CD4-positive, alpha-beta T cell treated with Interleukin-21 for 1 hour (primary cell): ENCODE data around the gene MICA.

ENCODE experiments used
- DNase-seq: peaks from one replicate; pipeline ENCODE4 v3.0.0-alpha.2; 2020

Gene MICA

DNA sequence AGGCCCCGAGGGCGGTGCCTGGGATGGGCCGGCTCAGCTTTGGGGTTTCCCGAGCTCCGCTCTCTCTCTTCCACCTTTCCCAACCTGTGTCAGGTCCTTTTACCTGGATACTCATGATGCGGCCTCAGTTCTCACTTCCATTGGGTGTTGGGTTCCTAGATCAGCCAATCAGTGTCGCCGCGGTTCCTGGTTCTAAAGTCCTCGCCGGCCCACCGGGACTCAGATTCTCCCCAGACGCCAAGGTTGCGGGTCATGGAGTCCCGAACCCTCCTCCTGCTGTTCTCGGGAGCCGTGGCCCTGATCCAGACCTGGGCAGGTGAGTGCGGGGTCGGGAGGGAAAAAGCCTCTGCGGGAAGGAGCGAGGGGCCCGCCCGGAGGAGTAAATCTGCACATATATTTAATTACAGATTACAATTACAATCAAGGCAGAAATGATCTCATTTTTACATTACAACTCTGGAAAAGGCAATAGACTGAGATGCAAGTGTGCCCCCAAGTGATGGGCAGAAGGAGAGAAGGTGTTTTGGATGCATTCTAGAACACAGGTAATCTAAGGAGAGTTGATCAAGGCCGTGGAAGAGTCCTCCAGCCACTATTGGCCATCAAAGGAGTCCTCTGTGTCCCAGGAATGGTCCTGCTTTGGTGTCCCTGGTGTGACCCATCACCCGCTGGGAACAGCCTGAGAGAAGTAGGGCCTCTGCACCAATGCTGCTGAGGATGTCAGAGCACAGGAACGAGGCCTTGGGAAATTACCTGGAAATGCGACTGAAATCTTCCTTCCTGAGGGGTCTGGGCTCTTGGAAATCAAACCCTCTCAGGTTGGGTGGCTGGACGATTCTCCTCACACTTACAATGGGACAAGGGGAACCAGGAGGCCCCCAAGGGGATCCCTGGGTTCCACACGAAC lies 59.8 kb downstream of the MICA start:
- peak; percentile 98 for DNase-seq

DNA sequence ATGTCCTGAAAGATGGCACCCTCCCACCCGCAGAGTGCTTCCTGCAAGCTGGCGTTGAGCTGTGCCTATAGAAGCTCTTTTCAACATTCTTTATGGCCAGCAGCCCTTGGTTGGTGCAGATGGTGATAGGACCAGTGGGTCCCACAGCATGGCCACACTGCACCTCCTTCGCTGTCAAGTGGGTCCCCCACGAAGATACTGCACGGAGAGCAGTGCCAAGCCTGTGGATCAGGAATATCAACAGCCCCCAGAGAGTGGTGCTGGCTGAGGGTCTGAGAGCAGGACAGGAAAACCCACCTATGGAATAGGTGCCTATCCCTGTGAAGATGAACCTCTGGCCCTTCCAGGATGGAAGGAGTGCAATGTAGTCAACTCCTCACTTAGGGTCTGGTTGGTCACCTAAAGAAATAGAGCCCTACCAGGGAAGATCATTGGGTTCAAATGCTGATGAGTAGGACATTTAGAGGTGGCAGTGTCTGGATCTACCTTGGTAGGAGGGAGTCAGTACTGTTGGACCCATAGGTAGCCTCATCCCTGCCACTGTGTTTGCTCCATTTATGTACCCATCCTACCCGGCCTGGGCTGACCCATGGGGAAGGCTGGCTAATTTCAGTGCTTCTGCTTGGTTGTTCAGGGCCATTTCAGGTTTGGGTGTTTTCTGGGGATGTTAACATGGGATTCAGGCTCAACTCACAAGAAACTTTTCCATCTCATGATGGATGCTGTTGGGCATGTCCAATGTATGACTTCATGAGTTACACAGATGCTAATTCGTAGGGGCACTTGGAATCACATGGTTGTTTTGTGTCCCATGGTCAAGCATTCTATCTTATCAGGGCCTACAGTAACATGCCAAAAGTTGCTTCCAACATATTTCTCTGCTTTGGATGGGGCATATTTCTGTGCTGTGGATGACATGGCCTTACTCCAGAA lies 61.1 kb downstream of the MICA start:
- peak; percentile 36 for DNase-seq
